ENCODE measurements around the gene ATP6V0D1. TPM values are rescaled to one million over a fixed set of nuclear protein-coding genes. Genes with fewer than 3 reads are reported as not detected.

ATP6V0D1 gene
- total and polyA plus RNA-seq, 7 donors, result 60.2 to 104 (median 85.3) TPM

GRCh38 chr16:67481561-67482232, 740 bp upstream of the ATP6V0D1 start:
- Histone ChIP-seq H3K4me3 (peak overlapping the region; percentile 93), H3K36me3 (ENCODE audit: insufficient read depth in 1 of 2, low read depth in 1 of 2) (peaks cover 0 to 11% of the 10 kb centered on the region in 2 donors), H3K4me1 (peaks cover 17% of the 10 kb centered on the region), H3K27ac (peak overlapping the region; percentile 93), H3K27me3 (ENCODE audit: insufficient read depth in 3 of 3, low read length in 2 of 3) (no peaks in the 10 kb centered on the region), H3K9me3 (no peaks in the 10 kb centered on the region)
- DNase-seq (peak; percentile 60 to 75), ATAC-seq (peak; percentile 9 to 33 (median 19))
- TF ChIP-seq, protein P1, sequence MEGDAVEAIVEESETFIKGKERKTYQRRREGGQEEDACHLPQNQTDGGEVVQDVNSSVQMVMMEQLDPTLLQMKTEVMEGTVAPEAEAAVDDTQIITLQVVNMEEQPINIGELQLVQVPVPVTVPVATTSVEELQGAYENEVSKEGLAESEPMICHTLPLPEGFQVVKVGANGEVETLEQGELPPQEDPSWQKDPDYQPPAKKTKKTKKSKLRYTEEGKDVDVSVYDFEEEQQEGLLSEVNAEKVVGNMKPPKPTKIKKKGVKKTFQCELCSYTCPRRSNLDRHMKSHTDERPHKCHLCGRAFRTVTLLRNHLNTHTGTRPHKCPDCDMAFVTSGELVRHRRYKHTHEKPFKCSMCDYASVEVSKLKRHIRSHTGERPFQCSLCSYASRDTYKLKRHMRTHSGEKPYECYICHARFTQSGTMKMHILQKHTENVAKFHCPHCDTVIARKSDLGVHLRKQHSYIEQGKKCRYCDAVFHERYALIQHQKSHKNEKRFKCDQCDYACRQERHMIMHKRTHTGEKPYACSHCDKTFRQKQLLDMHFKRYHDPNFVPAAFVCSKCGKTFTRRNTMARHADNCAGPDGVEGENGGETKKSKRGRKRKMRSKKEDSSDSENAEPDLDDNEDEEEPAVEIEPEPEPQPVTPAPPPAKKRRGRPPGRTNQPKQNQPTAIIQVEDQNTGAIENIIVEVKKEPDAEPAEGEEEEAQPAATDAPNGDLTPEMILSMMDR (IDR thresholded peaks at IDR 0.05), result no peak
- 14 to 21% (median 18%) methylated on average over 17 of the region's 17 CpGs for WGBS, 3 donors
- intact Hi-C loops (cut with DNase I), result loop anchor here in 1 of 2 donors (5.0 kb wide), 1 partner anchor 36 kb away; no protein-coding TSS in a partner anchor

DNA sequence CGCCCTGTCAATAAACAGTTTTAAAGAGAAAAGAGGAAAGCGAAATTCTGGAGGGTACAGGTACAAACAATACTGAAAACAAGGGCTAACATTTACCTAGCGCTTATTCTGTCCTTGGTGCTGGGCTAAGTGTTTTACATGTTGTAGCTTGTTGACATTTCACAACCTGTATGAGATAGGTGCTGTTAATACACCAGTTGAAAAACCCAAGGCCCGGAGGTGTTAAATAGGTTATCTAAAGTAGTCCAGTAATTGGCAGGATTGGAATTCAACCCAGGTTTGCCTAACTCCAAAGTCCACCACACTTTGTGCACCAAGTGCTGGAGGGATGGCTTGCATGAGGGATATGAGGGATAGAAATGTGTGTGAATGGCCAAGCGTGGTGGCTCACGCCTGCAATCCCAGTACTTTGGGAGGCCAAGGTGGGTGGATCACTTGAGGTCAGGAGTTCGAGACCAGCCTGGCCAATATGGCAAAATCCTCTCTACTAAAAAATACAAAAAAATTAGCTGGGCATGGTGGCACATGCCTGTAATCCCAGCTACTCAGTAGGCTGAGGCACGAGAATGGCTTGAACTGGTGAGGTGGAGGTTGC, 2.9 kb downstream of the ATP6V0D1 start:
- ATAC-seq (no peak), DNase-seq (no peak)
- no peak overlapping the region for H3K4me3 ChIP-seq
- no peaks in the 10 kb centered on the region for H3K9me3 ChIP-seq
- H3K4me1 ChIP-seq, result peaks cover 40% of the 10 kb centered on the region
- no peaks in the 10 kb centered on the region for H3K27me3 ChIP-seq (ENCODE audit: insufficient read depth in 3 of 3, low read length in 2 of 3)
- WGBS, 3 donors, result 93 to 96% (median 95%) methylated on average over 8 of the region's 8 CpGs
- TF ChIP-seq, protein P1 (IDR thresholded peaks at IDR 0.05), result no peak
- intact Hi-C loops (cut with DNase I), result no loop called here
- H3K36me3 ChIP-seq (ENCODE audit: insufficient read depth in 1 of 2, low read depth in 1 of 2), result no peaks in the 10 kb centered on the region
- H3K27ac ChIP-seq, result no peak overlapping the region

DNA sequence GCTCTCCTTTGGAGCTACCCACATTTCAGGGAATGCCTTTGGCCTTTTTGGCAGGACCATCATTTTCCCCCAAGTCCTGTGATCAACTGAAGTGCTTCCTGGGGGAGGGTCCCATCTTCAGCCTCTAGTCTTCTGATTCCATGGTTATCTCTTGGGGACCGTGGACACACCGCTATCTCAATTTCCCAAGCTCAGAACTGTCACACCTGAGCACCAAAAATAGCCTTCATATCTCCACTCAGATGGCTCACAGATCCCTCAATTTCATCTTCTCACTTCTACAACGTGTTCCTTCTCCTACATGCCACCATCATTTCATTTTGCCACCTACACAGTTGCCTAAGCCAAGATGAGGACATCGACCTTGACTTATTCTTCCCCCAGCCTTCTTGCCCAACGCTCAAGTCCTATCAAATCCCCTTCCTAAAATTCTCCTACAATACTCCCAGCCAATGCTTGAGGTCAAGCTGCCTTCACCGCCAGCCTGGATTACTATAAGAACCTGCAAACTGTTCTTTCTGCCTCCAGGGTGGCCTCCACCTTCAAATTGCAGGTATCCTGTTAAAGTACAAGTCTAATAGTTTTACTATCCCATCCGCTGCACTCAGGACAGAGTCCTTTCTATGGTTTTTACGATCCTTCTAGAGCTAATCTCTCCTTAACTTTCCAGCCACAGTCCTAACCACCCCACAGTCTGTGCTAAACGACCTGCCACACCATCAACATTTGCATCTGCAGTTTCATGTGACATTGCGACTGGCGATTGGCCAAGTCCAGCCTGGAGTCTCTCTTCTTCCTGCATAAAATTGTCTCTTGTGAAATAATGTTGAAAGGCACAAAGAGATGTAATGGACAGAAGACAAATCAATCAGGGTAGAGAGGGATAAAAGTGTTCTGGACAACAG, 6.2 kb downstream of the ATP6V0D1 start:
- intact Hi-C loops (cut with DNase I), result no loop called here
- TF ChIP-seq, protein P1 (IDR thresholded peaks at IDR 0.05), result no peak
- ATAC-seq, result no peak
- H3K9me3 ChIP-seq, result no peaks in the 10 kb centered on the region
- peaks cover 65% of the 10 kb centered on the region for H3K4me1 ChIP-seq
- DNase-seq, result no peak
- H3K27ac ChIP-seq, result no peak overlapping the region
- no peaks in the 10 kb centered on the region for H3K27me3 ChIP-seq (ENCODE audit: insufficient read depth in 3 of 3, low read length in 2 of 3)
- H3K36me3 ChIP-seq (ENCODE audit: insufficient read depth in 1 of 2, low read depth in 1 of 2), result no peaks in the 10 kb centered on the region
- 66 to 91% (median 77%) methylated on average over 11 of the region's 11 CpGs for WGBS, 3 donors
- no peak overlapping the region for H3K4me3 ChIP-seq

- no peak for ATAC-seq
- Histone ChIP-seq H3K36me3 (ENCODE audit: insufficient read depth in 1 of 2, low read depth in 1 of 2) (no peaks in the 10 kb centered on the region), H3K27me3 (ENCODE audit: insufficient read depth in 3 of 3, low read length in 2 of 3) (no peaks in the 10 kb centered on the region), H3K9me3 (no peaks in the 10 kb centered on the region), H3K4me3 (no peak overlapping the region), H3K27ac (no peak overlapping the region), H3K4me1 (peaks cover 76% of the 10 kb centered on the region)
- intact Hi-C loops (cut with DNase I), result no loop called here
- DNase-seq, result peak in 1 of 2 donors; percentile 46
- TF ChIP-seq, protein P1 (IDR thresholded peaks at IDR 0.05), result no peak
- 84 to 91% (median 87%) methylated on average over 6 of the region's 6 CpGs for WGBS, 3 donors
Observed at GRCh38 chr16:67471758-67472384, 9.1 kb downstream of the ATP6V0D1 start.

Measured in psoas muscle (tissue), 8 donors.